Prostate gland (tissue), 2 donors: ENCODE measurements around the gene CALHM2.
"Not testable (repeated sequence)": the region's sequence is repeated elsewhere in the genome, so short reads cannot be mapped to it uniquely, and the experiment has no call there.

ENCODE experiments used
- POLR2A ChIP-seq: fragments of 450-650 bp; IDR thresholded peaks from one replicate; pipeline ENCODE4 v1.6.1; 2016; ENCODE audit warnings: antibody characterized with exemption, mild to moderate bottlenecking
- POLR2AphosphoS5 ChIP-seq: sonication (generic); formaldehyde crosslinking; IDR thresholded peaks from one replicate; pipeline ENCODE4 v1.6.1; 2017; ENCODE audit warnings: antibody characterized with exemption
- TF ChIP-seq, protein P1 (sequence below), 4 experiments: fragments of 200-600 bp in 2 of 4; fragments of 450-650 bp in 2 of 4; sonication (generic) in 2 of 4; IDR thresholded peaks; 1 replicate in 3 of 4; 2 replicates in 1 of 4; pipeline ENCODE4 v1.5.1; 2016 to 2019; ENCODE audit warnings: antibody characterized with exemption in 4 of 4, mild to moderate bottlenecking in 2 of 4, moderate library complexity in 2 of 4

DNA sequence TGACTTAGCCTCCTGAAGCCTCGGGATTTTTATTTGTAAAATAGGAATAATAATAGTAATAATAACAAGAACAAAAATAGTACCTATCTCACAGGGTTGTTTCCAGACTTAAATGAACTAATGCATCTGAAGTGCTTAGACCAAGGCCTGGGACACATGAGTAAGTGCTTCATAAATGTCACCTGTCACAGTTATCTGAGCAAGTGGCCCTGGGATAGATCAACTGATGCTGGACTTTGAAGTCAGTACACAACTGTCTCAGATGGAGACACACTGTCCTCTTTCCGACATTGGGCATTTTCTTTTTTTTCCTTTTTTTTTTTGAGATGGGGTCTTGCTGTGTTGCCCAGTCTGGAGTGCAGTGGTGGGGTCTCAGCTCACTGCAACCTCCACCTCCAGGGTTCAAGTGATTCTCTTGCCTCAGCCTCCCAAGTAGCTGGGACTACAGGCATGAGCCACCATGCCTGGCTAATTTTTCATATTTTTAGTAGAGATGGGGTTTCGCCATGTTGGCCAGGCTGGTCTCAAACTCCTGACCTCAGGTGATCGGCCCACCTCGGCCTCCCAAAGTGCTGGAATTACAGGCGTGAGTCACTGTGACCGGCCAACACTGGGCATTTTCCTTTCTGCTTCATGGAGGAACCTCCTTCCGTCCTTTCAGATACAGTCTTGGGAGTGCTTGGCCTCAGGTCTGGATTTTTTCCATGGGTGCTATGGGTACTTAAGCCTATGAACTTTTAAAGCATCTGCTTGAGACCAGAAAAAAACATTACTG, 34.7 kb upstream of the CALHM2 start:
- TF ChIP-seq POLR2A, POLR2AphosphoS5: not testable (repeated sequence)
- TF ChIP-seq, protein P1, sequence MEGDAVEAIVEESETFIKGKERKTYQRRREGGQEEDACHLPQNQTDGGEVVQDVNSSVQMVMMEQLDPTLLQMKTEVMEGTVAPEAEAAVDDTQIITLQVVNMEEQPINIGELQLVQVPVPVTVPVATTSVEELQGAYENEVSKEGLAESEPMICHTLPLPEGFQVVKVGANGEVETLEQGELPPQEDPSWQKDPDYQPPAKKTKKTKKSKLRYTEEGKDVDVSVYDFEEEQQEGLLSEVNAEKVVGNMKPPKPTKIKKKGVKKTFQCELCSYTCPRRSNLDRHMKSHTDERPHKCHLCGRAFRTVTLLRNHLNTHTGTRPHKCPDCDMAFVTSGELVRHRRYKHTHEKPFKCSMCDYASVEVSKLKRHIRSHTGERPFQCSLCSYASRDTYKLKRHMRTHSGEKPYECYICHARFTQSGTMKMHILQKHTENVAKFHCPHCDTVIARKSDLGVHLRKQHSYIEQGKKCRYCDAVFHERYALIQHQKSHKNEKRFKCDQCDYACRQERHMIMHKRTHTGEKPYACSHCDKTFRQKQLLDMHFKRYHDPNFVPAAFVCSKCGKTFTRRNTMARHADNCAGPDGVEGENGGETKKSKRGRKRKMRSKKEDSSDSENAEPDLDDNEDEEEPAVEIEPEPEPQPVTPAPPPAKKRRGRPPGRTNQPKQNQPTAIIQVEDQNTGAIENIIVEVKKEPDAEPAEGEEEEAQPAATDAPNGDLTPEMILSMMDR (IDR thresholded peaks at IDR 0.05): not testable (repeated sequence)
